ENCODE measurements around the gene TMEM120B. TPM values are rescaled to one million over a fixed set of nuclear protein-coding genes. Genes with fewer than 3 reads are reported as not detected.

The TMEM120B gene
- total RNA-seq, 6 donors from 2014 or later = 8.9 to 23.0 (median 14.2) TPM

DNA sequence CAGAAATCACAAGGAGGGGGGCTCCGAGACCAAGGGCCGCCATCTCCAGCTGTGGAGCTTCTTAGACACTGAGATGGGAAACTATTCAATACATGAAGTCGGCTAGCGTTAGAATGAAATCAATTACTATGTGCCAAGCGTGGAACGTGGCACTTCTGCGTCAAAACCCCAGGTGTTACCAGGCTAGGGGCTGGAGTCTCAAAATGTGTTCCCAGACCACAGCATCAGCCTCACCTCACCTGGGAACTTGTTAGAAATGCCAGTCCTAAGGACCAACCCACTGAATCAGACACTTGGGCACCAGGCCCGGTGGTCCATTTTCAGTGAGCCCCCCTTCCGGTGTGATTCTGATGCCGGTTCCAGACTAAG is 86.2 kb downstream of the TMEM120B start:
- no peak for DNase-seq
- H3K4me1 ChIP-seq = peaks cover 54 to 61% (median 56%) of the 10 kb centered on the region in 4 donors
- H3K27me3 ChIP-seq = no peaks in the 10 kb centered on the region
- H3K36me3 ChIP-seq = peaks cover 0 to 13% (median 11%) of the 10 kb centered on the region in 4 donors
- ATAC-seq (ENCODE audit: low FRiP score in 2 of 2) = no peak
- H3K9me3 ChIP-seq = no peaks in the 10 kb centered on the region
- H3K4me3 ChIP-seq = peak overlapping the region in 3 of 4 donors; percentile 66 to 85 (median 77)
- H3K27ac ChIP-seq = peak overlapping the region; percentile 96 to 100 (median 98)
- WGBS, 2 donors = 42 to 70% methylated on average over 4 to 9 of the region's 10 CpGs
- TF ChIP-seq EP300 (IDR thresholded peaks at IDR 0.05) (no peak), POLR2A (IDR thresholded peaks at IDR 0.05) (no peak), POLR2AphosphoS5 (IDR thresholded peaks at IDR 0.05) (no peak)
- TF ChIP-seq, protein P1, sequence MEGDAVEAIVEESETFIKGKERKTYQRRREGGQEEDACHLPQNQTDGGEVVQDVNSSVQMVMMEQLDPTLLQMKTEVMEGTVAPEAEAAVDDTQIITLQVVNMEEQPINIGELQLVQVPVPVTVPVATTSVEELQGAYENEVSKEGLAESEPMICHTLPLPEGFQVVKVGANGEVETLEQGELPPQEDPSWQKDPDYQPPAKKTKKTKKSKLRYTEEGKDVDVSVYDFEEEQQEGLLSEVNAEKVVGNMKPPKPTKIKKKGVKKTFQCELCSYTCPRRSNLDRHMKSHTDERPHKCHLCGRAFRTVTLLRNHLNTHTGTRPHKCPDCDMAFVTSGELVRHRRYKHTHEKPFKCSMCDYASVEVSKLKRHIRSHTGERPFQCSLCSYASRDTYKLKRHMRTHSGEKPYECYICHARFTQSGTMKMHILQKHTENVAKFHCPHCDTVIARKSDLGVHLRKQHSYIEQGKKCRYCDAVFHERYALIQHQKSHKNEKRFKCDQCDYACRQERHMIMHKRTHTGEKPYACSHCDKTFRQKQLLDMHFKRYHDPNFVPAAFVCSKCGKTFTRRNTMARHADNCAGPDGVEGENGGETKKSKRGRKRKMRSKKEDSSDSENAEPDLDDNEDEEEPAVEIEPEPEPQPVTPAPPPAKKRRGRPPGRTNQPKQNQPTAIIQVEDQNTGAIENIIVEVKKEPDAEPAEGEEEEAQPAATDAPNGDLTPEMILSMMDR (IDR thresholded peaks at IDR 0.05) = no peak

DNA sequence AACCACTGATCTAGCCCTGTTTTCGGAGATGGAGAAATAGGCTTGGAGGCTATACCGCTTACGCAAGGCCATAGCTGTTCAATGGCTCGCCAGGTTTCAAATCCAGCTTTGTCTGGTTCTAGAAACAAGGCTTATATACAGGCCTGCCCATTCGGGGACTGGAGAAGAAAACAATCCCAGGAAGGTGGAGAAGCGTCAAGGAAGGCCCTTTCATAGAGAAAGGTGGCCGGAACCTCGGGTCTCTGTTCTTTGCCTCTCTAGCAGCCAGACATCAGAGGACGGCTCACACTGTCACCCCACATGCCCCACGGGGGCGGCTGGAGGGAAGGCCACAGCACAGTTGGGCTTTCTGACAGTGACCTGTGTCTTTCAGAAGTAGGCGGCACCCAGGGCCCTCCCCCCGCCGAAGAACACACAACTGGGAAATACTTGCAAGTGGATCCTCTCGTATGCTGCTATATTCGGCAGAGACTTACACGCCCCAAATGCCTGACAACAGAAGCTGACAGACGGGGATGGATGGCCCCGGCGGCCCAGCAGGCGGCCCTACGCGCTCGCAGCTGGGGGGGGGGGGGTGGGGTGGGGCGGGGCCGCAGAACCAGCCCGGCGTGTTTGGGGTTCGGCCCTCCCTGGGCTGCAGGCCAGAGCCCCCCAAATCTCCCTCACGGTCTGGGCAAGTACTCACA is 86.7 kb downstream of the TMEM120B start:
- Histone ChIP-seq H3K4me1 (peaks cover 50 to 56% (median 52%) of the 10 kb centered on the region in 4 donors), H3K9me3 (no peaks in the 10 kb centered on the region), H3K4me3 (peak overlapping the region; percentile 23 to 85 (median 72)), H3K27ac (peak overlapping the region; percentile 96 to 100 (median 98)), H3K36me3 (peaks cover 0 to 13% (median 11%) of the 10 kb centered on the region in 4 donors), H3K27me3 (no peaks in the 10 kb centered on the region)
- ATAC-seq (ENCODE audit: low FRiP score in 2 of 2) (peak; percentile 28 to 32), DNase-seq (peak; percentile 83 to 87)
- TF ChIP-seq POLR2AphosphoS5 (IDR thresholded peaks at IDR 0.05) (peak in 1 of 2 donors; percentile 42), POLR2A (IDR thresholded peaks at IDR 0.05) (no peak)
- TF ChIP-seq, protein P1 (IDR thresholded peaks at IDR 0.05) = peak in 1 of 6 experiments; percentile 11
- WGBS, 2 donors = 7 to 17% methylated on average over 11 to 17 of the region's 30 CpGs

DNA sequence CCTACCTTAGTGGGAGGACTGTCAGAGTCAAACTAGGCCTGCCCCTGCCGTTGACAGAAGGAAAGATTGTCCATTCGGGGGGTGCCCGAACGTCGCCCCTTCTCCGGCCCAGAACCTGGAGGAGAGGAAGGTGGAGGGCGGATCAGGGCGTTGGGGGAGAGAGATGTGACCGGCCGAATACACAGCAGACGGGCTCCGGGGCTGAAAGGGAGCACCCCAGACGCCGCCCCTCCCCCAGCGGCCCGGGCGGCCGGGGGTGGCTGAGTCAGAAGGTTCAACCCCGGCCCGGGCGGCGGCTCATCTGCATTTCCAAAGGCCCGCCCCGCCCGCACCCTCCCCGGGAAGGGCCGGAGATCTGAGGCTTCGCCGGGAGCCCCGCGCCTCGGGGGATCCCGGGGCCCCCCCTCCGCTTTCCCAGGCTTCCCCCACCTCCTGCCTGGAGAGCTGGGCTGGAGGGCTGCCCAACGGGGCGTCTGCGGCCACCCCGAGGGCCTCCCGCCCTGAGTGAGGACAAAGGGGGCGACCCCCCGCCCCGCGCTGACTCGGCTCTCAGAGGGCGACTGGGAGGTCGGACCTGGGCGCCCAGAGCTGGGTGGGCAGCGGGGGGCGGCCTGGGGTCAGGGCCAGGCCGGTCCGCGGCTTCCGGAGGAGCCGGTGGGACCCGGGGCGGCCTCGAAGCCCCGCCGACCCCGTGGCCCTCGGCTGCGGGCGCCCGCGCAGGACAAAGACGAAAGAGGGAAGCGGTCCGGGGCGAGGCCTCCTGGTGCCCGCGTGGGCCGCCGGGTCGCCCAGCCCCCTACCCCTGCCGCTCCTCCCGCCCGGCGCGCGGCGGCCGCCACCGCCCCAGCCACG is 87.5 kb downstream of the TMEM120B start:
- no peaks in the 10 kb centered on the region for H3K9me3 ChIP-seq
- TF ChIP-seq POLR2A (IDR thresholded peaks at IDR 0.05) (peak; percentile 35 to 89 (median 81)), POLR2AphosphoS5 (IDR thresholded peaks at IDR 0.05) (peak; percentile 65 to 76), EP300 (IDR thresholded peaks at IDR 0.05) (no peak)
- TF ChIP-seq, protein P1 (IDR thresholded peaks at IDR 0.05) = no peak

DNA sequence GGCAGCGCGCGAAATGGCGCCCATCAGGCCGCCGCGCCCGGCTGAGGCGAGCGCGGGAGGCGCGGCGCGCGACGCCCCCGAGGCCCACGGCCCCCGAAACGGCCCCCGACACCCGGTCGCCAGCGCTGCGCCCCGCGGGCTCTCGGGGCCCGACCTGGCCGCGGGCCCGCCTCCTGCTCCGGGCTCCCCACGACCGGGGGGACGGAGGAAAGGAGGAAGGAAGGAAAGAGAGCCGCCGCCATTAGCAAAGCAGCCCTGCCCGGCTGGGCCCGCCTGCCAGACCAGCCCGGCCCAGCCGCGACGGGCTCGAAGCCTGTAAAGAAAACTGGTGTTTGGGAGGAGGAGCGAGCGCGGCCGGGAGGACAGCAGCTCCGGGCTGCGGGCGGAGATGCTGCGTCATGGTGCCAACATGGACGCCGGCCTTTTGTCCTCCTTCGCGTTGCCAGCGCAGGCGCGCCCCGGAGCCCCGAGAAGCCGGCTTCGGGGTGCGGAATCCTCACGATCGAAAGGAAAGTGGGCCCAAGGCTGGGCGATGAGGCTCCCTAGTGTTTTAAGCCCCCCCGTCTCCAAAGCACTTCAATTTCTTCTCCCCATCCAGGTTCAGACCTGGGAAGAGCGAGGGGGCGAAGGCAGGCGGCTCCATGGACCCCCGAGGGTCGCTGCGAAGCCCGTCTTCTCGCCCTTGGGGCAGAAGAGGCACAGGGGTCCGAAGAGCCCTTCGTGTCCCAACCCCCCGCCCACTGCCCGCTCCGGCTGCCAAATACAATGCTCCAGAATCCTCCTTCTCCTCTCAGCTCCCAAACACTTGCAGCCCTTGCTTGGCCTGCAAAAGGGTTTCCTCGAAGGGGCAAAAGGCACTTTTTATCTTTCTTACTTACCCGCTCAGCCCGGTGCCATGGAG is 88.4 kb downstream of the TMEM120B start:
- Histone ChIP-seq H3K4me3 (peak overlapping the region; percentile 45 to 85 (median 72)), H3K4me1 (peaks cover 39 to 49% (median 42%) of the 10 kb centered on the region in 4 donors), H3K9me3 (no peaks in the 10 kb centered on the region), H3K36me3 (peaks cover 0 to 7% (median 5%) of the 10 kb centered on the region in 4 donors), H3K27me3 (no peaks in the 10 kb centered on the region), H3K27ac (peak overlapping the region; percentile 96 to 100 (median 98))
- DNase-seq = peak; percentile 71 to 93
- peak in 1 of 2 donors; percentile 11 for ATAC-seq (ENCODE audit: low FRiP score in 2 of 2)
- TF ChIP-seq POLR2AphosphoS5 (IDR thresholded peaks at IDR 0.05) = peak; percentile 42 to 49
- no peak for TF ChIP-seq EP300 (IDR thresholded peaks at IDR 0.05)
- TF ChIP-seq, protein P1 (IDR thresholded peaks at IDR 0.05) = peak in 1 of 6 experiments; percentile 5
- peak in 2 of 4 donors; percentile 11 to 26 for TF ChIP-seq POLR2A (IDR thresholded peaks at IDR 0.05)
- 0 to 1% methylated on average over 18 to 31 of the region's 86 CpGs for WGBS, 2 donors

More for the DNA sequence above, 87.5 kb downstream of the TMEM120B start:
- ATAC-seq (ENCODE audit: low FRiP score in 2 of 2) (peak; percentile 69 to 82), DNase-seq (peak; percentile 93 to 97)
- Histone ChIP-seq H3K4me3 (peak overlapping the region; percentile 23 to 85 (median 72)), H3K27me3 (no peaks in the 10 kb centered on the region), H3K4me1 (peaks cover 42 to 49% (median 44%) of the 10 kb centered on the region in 4 donors), H3K36me3 (peaks cover 0 to 13% (median 11%) of the 10 kb centered on the region in 4 donors), H3K27ac (peak overlapping the region; percentile 96 to 100 (median 98))
- 0 to 1% methylated on average over 9 to 16 of the region's 84 CpGs for WGBS, 2 donors

Data from upper lobe of left lung (tissue), 6 donors.